Measurements from ENCODE around the gene GNAZ. TPM values are rescaled to one million over a fixed set of nuclear protein-coding genes. Genes with fewer than 3 reads are reported as not detected.

The GNAZ gene
- total RNA-seq, 1 experiment from 2014 or later, result 11.1 TPM

DNA sequence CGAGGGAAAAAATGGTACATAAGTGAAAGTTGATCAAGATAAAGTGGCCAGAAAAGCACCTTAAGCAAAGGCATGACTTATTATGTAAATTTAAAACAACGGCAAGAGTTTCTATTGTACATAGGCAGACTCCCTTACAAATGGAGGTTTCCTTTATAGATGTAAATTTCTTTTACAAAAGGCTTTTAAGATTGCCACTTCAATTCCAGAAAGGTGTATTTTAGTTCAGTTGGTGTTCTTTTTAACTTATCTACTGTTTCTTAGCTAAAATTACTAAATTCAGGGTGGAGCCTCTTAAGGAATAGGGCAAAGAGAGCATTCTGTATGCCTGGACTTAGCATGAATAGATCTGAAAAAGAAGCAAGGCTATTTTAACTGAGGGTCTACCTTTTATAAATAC lies 24.9 kb upstream of the GNAZ start:
- H3K9ac ChIP-seq (ENCODE audit: low read length), result no peak overlapping the region
- no peaks in the 10 kb centered on the region for H3K9me2 ChIP-seq (ENCODE audit: insufficient read depth)
- no TSS peak for BruUV-seq (replicated peaks)
- ChIA-PET CTCF (no interaction called here), RAD21 (ENCODE audit: low non-redundant PET in 1 of 2, low total read pairs in 2 of 2, uncharacterized antibody in 2 of 2, unreplicated experiment in 2 of 2) (no interaction called here), POLR2A (interaction anchor here (1.0 kb wide), 1 partner anchor 20 kb away, joined by 4 read pairs; no protein-coding TSS in a partner anchor)
- intact Hi-C loops (cut with micrococcal nuclease), result no loop called here
- H2AFZ ChIP-seq (ENCODE audit: low read depth, low read length, poor library complexity, severe bottlenecking), result no peak overlapping the region
- H3K4me1 ChIP-seq (ENCODE audit: control insufficient read depth in 1 of 2, insufficient read depth in 2 of 2, low read length in 2 of 2), result no peaks in the 10 kb centered on the region
- peaks cover 0 to 4% of the 10 kb centered on the region in 2 experiments; a peak in 1 of 4 replicates for H3K9me3 ChIP-seq (ENCODE audit: control insufficient read depth in 1 of 2, insufficient read depth in 1 of 2, low read depth in 1 of 2, low read length in 2 of 2)
- TF ChIP-seq EZH2 (IDR thresholded peaks at IDR 0.05) (no peak), EGR1 (IDR thresholded peaks at IDR 0.05; ENCODE audit: low read depth) (no peak), POLR2AphosphoS5 (IDR thresholded peaks at IDR 0.05; ENCODE audit: low read depth, low read length) (no peak), ELF1 (IDR thresholded peaks at IDR 0.05; ENCODE audit: borderline replicate concordance, low read depth) (no peak), TCF7L2 (IDR thresholded peaks at IDR 0.05; ENCODE audit: borderline replicate concordance, extremely low read depth, insufficient read depth, insufficient read length) (no peak), YY1 (IDR thresholded peaks at IDR 0.05; ENCODE audit: extremely low read depth, insufficient replicate concordance, low read depth, low read length) (no peak), ZNF274 (IDR thresholded peaks at IDR 0.05; ENCODE audit: low read depth, low read length) (no peak), ZFX (IDR thresholded peaks at IDR 0.05) (no peak), SP1 (IDR thresholded peaks at IDR 0.05; ENCODE audit: low read depth) (no peak), POLR2A (IDR thresholded peaks at IDR 0.05; ENCODE audit: borderline replicate concordance, extremely low read depth, insufficient read depth, insufficient read length) (no peak), EZH2phosphoT487 (IDR thresholded peaks at IDR 0.05; ENCODE audit: borderline replicate concordance) (no peak), RAD21 (IDR thresholded peaks at IDR 0.05; ENCODE audit: low read depth) (no peak)
- TF ChIP-seq, protein P1, sequence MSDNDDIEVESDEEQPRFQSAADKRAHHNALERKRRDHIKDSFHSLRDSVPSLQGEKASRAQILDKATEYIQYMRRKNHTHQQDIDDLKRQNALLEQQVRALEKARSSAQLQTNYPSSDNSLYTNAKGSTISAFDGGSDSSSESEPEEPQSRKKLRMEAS (IDR thresholded peaks at IDR 0.05), result no peak
- TF ChIP-seq, protein P2, sequence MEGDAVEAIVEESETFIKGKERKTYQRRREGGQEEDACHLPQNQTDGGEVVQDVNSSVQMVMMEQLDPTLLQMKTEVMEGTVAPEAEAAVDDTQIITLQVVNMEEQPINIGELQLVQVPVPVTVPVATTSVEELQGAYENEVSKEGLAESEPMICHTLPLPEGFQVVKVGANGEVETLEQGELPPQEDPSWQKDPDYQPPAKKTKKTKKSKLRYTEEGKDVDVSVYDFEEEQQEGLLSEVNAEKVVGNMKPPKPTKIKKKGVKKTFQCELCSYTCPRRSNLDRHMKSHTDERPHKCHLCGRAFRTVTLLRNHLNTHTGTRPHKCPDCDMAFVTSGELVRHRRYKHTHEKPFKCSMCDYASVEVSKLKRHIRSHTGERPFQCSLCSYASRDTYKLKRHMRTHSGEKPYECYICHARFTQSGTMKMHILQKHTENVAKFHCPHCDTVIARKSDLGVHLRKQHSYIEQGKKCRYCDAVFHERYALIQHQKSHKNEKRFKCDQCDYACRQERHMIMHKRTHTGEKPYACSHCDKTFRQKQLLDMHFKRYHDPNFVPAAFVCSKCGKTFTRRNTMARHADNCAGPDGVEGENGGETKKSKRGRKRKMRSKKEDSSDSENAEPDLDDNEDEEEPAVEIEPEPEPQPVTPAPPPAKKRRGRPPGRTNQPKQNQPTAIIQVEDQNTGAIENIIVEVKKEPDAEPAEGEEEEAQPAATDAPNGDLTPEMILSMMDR (IDR thresholded peaks at IDR 0.05 in 2 of 3, conservative IDR thresholded peaks at IDR 0.05 in 1 of 3; ENCODE audit: borderline replicate concordance in 1 of 3, insufficient read depth in 1 of 3, low read depth in 2 of 3, low read length in 2 of 3), result no peak
- TF ChIP-seq, protein P3, sequence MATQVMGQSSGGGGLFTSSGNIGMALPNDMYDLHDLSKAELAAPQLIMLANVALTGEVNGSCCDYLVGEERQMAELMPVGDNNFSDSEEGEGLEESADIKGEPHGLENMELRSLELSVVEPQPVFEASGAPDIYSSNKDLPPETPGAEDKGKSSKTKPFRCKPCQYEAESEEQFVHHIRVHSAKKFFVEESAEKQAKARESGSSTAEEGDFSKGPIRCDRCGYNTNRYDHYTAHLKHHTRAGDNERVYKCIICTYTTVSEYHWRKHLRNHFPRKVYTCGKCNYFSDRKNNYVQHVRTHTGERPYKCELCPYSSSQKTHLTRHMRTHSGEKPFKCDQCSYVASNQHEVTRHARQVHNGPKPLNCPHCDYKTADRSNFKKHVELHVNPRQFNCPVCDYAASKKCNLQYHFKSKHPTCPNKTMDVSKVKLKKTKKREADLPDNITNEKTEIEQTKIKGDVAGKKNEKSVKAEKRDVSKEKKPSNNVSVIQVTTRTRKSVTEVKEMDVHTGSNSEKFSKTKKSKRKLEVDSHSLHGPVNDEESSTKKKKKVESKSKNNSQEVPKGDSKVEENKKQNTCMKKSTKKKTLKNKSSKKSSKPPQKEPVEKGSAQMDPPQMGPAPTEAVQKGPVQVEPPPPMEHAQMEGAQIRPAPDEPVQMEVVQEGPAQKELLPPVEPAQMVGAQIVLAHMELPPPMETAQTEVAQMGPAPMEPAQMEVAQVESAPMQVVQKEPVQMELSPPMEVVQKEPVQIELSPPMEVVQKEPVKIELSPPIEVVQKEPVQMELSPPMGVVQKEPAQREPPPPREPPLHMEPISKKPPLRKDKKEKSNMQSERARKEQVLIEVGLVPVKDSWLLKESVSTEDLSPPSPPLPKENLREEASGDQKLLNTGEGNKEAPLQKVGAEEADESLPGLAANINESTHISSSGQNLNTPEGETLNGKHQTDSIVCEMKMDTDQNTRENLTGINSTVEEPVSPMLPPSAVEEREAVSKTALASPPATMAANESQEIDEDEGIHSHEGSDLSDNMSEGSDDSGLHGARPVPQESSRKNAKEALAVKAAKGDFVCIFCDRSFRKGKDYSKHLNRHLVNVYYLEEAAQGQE (IDR thresholded peaks at IDR 0.05; ENCODE audit: low read depth), result no peak
- TF ChIP-seq, protein P4, sequence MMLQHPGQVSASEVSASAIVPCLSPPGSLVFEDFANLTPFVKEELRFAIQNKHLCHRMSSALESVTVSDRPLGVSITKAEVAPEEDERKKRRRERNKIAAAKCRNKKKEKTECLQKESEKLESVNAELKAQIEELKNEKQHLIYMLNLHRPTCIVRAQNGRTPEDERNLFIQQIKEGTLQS (IDR thresholded peaks at IDR 0.05), result no peak
- DNase-seq (ENCODE audit: low read depth, low spot score) (no peak), ATAC-seq (no peak)
- H3K4me3 ChIP-seq (replicated peaks in 1 of 2; ENCODE audit: low read depth in 1 of 2, low read length in 2 of 2), result no peak overlapping the region
- no peaks in the 10 kb centered on the region for H3K79me2 ChIP-seq (ENCODE audit: insufficient read depth, low read length)
- no peaks in the 10 kb centered on the region for H3K36me3 ChIP-seq (ENCODE audit: control insufficient read depth in 1 of 2, insufficient read depth in 2 of 2, low read length in 2 of 2)
- H3K27ac ChIP-seq (ENCODE audit: low read depth, low read length), result no peak overlapping the region
- no peaks in the 10 kb centered on the region for H4K20me1 ChIP-seq (ENCODE audit: insufficient read depth)
- no peaks in the 10 kb centered on the region for H3K27me3 ChIP-seq (ENCODE audit: insufficient read depth, low read length)
- no peak overlapping the region for H3K4me2 ChIP-seq (ENCODE audit: low read length)

Measured in HCT116 (cell line).